NCI-H1048 (cell line): Measurements from ENCODE around the gene FSCN2.

Experiments
- DNase-seq: peaks from one replicate; lab custom pipeline; 2025; lab: John Stamatoyannopoulos, UW

Gene FSCN2

GRCh38 chr17:81512562-81513371, 15.4 kb upstream of the FSCN2 start, which contains the start of gene ACTG1:
ACTG1 (minus strand) TSS chr17:81512799; CDS start chr17:81512354, 445 bp downstream.
- DNase-seq, result peak; percentile 86

GRCh38 chr17:81513372-81513752, 14.8 kb upstream of the FSCN2 start:
- DNase-seq, result peak; percentile 36

GRCh38 chr17:81513753-81514488, 14.3 kb upstream of the FSCN2 start:
- no peak for DNase-seq

GRCh38 chr17:81514489-81514738, 13.8 kb upstream of the FSCN2 start:
- DNase-seq, result no peak

GRCh38 chr17:81514739-81515529, 13.2 kb upstream of the FSCN2 start:
- DNase-seq, result peak; percentile 40

GRCh38 chr17:81515530-81516041, 12.6 kb upstream of the FSCN2 start:
- DNase-seq, result no peak

DNA sequence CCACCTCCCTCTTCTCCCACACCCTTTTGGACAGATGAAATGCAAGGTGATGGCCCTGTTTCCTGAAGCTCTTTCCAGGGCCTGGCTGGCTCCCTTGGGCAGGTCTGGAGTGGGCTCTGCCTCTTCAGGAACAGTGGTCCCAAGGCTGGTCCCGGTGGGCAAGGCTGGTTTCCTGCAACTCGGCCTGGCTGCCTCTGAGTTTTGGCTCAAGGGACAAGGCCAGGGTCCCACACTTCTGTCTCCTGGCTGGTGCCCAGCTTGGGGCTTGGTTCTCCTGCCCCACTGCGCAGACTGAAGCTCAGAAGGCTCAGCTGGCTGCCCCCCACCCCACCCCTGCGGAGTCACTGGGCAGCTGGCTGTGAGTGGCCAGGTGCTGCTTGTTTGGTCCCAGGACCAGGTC, 11.7 kb upstream of the FSCN2 start:
- no peak for DNase-seq

DNA sequence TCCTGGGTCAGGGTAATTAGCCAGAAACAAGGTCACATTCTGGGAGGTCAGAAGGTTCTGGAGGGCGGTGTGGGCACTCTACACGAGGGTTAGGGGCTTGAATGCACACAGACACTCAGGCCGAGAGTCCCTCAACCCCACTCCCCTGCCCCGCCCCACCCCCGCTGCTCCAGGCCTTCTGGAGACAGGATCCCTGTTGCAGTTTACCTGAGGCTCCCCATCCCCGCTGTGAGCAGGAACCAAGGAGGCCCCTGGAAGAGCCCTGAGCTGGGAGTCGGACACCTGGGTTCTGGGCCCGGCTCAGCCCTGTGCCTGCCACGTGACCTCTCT, 11.2 kb upstream of the FSCN2 start:
- no peak for DNase-seq

DNA sequence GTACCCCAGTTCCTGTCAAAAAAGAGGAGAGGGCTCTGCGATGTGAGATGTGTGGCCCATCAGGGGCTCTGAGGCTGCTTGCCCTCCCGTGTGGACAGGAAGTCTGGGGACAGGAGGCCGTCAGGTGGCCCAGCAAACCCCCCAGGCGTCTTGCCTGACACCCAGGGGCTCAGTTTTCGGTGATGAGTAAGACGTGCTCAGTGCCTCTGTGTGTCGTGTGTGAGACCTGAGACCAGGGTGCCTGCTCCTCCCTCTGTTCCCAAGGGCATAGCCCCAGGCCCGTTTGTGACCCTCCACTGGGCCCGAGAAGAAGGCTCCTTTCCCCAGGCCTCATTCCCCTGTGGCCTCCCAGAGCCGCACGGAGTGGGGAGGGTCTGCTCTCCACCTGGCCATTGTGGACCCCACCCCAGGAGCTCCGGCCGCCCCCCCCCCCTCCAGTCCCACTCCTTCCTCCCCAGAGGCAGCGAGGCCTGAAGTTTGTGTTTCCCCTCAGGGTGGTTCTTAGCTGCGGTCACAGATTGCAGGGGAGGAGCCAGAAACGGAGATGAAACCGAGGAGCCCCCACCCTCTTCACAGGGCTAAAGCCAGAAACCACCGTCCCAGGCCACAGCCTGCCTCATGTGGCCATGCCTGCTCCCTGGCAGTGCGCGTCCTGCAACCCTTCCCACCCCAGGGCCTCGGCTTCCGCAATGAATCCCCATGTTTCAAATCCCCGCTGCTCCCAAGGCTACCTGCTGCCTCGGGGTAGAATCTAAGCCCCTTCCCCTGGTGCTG, 10.7 kb upstream of the FSCN2 start:
- DNase-seq, result no peak

DNA sequence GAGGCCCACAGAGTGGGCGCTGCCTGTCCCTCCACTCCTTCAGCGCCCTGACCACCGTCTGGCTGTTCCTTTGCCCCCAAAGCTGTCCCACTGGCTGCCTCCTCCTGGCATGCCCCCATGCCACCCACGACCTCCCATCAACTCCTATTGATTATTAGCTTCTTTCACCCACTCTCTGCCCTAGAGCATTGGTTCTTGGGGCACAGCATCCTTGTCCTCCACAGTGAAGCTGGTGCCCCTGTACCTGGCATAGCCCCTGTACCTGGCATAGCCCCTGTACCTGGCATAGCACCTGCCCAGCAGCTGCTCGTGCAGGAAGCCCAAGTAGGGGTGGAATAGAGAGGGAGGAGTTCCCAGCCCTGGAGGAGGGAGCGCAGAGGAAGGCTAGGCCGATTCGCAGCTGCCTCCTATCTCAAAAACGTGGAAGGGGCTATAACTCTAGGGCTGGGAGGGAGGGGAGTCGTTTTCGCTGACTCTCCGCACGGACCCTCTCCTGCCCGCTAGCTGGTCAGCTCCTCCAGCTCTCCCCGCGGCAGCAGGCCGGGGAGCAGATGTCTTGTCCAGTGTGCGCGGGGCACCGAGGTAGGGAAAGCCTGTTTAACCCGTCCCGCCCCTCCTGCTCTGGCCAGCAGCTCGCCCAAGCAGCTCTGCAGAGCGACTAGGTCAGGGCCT, 9.9 kb upstream of the FSCN2 start:
- no peak for DNase-seq

DNA sequence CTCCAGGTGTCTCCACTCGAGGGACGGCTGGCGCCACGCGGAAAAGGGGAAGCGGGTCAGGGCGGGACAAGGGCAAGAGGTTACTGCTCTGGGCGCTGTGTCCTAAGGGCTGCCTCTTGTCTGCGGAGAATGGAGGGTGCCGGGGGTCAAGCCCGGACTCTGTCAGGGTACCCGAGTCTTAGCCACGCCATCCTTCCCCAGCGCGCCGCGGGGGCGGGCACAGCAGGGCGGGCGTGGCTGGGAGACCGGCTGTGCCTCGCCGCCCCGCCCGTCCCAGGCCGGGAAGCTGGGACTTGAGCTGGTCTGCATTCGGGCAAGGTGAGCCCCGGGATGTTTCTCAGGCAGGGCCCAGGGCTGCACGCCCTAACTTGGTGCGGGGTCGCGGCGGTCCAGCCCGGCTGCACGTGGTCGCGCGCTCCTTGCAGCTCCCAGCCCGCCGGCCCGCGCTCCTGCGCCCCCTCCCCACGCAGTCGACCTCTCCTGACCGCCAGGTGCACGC, 9.3 kb upstream of the FSCN2 start:
- DNase-seq, result no peak

- DNase-seq, result no peak
Observed at GRCh38 chr17:81519284-81520020, 8.7 kb upstream of the FSCN2 start.

DNA sequence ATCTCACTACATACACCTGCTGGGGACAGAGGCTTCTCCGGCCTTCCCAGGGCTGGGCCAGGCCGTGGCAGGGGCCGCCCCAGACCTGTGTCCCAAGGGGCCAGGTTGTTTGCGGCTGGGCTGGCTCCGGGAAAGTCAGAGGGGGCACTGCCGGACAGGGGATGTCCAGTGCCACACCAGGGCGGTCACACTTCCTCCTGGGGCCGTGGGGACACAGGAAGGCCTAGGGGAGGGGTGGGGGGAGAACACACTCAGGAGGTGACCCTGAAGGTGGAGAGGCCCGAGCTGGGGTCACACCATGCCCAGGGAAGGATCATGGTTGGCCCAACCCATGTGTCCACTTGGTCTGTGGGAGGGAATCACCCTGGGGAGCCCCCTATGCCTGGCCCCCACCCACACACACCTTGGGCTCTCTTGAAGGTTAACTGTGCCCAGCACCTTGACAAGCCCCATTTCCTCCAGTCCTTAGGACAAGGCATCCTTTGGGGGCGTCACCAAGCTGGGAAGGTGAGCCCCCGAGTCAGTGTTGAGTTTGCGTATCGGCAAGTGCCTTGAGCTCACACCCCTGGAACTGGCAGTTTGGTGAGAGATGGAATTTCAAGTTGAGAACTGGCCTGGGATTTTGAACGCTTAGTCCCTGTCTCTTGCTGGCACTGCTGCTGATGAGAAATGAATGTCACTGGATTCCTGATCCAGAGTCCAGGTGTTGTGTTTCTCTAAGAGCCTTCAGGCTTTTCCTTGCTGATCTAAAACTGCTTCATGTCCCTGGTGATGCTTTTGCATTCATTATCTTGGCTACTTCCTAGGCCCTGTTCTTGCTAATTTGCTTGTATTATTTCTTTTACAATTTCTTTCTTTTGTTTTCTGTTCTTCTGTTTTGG, 7.9 kb upstream of the FSCN2 start:
- DNase-seq, result no peak

DNA sequence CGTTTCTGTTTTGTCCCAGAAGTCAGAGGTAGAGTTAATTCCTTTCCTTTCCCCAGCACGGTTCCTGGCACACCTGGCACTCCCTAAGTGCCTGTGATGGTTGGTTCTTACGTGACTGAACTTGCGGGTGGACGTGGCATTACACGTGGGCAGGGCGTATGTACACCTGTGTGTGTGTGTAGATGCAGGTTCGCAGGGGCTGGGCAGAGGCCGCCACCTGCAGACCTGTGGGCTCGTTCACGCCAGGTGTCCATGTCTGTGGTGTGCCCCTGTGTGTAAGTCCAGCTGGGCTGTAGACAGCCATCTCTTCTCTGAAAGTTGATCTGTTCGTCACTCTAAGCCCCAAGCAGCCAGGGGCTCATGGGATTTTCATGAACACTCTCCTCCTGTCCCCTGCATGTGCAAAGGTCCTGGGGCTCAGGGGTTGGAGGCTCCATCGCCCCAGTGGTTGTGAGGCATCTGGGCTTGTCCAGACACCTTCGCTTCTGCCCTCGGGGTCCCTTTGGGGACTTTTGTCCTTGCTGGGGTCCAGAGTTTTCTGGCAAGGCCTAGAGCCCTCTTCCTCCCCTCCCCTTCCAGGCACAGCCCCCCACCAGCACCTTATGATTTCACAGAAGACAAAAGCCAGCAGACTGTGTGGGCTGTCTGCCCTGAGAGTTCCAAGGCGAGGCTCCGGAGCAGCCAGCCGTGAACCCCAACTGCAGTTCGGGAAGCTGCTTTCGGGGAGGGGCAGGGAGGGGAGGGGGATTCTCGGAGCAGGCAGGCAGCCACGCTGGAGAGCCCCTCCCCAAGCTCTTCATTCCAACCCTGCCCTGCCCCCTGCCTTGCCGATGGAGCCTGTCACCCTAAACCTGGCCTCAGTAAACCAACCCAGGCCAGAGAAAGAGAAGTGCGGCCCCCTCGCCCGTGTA, 5.4 kb upstream of the FSCN2 start:
- DNase-seq, result no peak

- no peak for DNase-seq
Observed at GRCh38 chr17:81523402-81524038, 4.7 kb upstream of the FSCN2 start.

DNA sequence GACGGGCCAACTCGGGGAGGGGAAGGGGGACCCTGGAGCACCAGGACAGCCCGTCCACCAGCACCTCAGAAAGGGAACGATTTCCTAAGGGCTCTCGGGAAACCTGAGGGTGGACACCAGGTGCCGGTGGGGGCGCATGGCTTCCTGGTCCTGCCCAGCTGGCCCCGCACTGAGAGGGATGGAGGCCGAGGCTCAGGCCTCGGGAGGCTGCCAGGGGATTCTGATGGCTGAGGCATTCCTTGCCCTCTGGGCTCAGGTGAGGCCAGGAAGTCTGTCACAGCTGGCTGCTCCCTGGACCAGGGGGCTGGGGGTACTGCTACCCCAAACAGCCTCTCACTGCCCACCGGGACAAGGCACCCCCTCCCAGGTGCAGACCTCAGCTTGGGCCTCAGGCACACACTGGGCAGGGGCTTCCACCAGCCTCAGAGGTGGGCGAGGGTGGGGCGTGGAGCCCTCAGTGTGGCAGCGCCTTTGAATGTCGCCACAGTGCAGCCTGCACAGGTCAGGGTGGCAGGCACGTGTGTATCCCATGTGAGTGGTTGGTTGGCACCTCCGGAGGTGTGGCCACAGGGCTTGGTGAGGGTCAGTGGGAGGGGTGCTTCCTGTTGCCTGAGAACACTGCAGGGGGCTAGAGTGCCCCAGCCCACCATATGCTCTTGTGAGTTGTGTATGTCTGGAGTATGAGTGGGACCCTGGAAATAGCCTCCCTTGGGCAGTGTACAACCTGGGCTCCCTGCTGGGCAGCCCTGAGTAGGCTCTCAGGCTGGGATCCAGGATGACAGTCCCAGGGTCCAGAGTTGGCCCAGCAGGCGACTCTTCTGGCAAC, 3.9 kb upstream of the FSCN2 start:
- no peak for DNase-seq

GRCh38 chr17:81524865-81525159, 3.4 kb upstream of the FSCN2 start:
- DNase-seq, result no peak
